Osteoblast (primary cell): ENCODE data around the gene GRB10. TPM values are rescaled to one million over a fixed set of nuclear protein-coding genes. Genes with fewer than 3 reads are reported as not detected.

ENCODE experiments used
- DNase-seq: peaks from one replicate; pipeline ENCODE4 v3.0.0; 2011; ENCODE audit warnings: low spot score, mixed read lengths; ENCODE audit not compliant: insufficient read length; ENCODE audit errors: missing footprints
- H2AFZ ChIP-seq: 2 replicates; pipeline ENCODE4 v1.6.0; 2011; ENCODE audit warnings: mild to moderate bottlenecking, low read length
- H3K27ac ChIP-seq: 2 replicates; pipeline ENCODE4 v1.5.1; 2011; ENCODE audit warnings: mild to moderate bottlenecking, low read depth, low read length, moderate library complexity
- H3K27me3 ChIP-seq: 2 replicates; pipeline ENCODE4 v1.6.0; 2012; ENCODE audit warnings: mild to moderate bottlenecking, control low read depth, inconsistent platforms, low read length, moderate library complexity; ENCODE audit not compliant: insufficient read depth
- H3K36me3 ChIP-seq: 2 replicates; pipeline ENCODE4 v1.5.1; 2011; ENCODE audit warnings: mild to moderate bottlenecking, low read length, control low read depth, moderate library complexity; ENCODE audit not compliant: insufficient read depth
- H3K4me1 ChIP-seq: 2 replicates; pipeline ENCODE4 v1.5.1; 2011; ENCODE audit warnings: mild to moderate bottlenecking, low read length, control low read depth, moderate library complexity; ENCODE audit not compliant: insufficient read depth
- H3K4me2 ChIP-seq: 2 replicates; pipeline ENCODE4 v1.6.0; 2011; ENCODE audit warnings: mild to moderate bottlenecking, low read length; ENCODE audit not compliant: insufficient read depth
- H3K4me3 ChIP-seq: fragments of 200-600 bp; sonication (generic); 3 replicates; pipeline ENCODE4 v1.5.1; 2012; ENCODE audit warnings: mild to moderate bottlenecking, low read length, inconsistent platforms; ENCODE audit not compliant: insufficient read depth
- H3K79me2 ChIP-seq: 2 replicates; pipeline ENCODE4 v1.6.0; 2012; ENCODE audit warnings: mild to moderate bottlenecking, low read length, control low read depth, inconsistent platforms; ENCODE audit not compliant: insufficient read depth
- H3K9me3 ChIP-seq: 2 replicates; pipeline ENCODE4 v1.5.1; 2011; ENCODE audit warnings: low read depth, low read length, control low read depth
- H4K20me1 ChIP-seq: 2 replicates; pipeline ENCODE4 v1.6.0; 2012; ENCODE audit warnings: mild to moderate bottlenecking, low read length, control low read depth; ENCODE audit not compliant: insufficient read depth
- total RNA-seq: library from RNA; depleted of rRNA; stranded (reverse); fragments of >200 nt; gene quantifications from 2 replicates; pipeline ENCODE4 v1.2.3, GENCODE V29; 2012
- TF ChIP-seq, protein P1 (sequence below): IDR thresholded peaks from 2 replicates; pipeline ENCODE4 v1.5.1; 2011; ENCODE audit warnings: mild to moderate bottlenecking, low read depth, low read length, moderate library complexity; ENCODE audit errors: extremely low read depth

Gene GRB10
- total RNA-seq, 1 donor = 62.6 TPM

DNA sequence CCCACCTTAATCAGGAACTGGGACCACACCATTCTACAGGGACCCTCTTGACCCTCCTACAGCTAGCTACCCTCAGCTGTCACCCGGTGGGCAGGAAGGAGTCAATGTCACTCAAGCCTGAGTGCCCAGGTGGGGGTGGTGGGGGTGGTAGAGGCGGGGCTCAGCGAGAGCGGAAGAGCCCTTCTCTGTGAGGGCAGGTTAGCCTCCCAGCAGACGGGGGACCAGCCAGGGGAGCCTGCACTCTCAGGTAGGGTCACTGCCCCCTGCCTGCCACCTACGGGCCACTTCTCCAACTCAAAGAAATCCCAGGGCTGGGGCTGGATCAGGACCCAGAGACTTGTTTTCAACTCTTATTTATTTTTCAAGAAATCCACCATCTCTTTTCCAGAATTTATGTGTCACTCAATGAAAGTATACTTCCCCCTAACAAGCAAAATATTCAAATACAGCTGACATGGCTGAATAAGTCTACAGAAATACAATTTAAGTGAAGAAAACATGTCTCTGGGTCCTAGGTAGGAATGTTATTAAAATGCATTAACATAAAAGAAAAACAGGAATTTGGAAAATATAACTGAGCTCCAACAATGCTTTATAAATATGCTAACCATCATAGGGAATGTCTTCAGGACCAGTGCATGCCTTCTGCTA, 154.1 kb downstream of the GRB10 start:
- Histone ChIP-seq H3K4me2 (no peak overlapping the region), H3K4me1 (no peaks in the 10 kb centered on the region), H3K36me3 (no peaks in the 10 kb centered on the region), H2AFZ (no peak overlapping the region), H3K4me3 (no peak overlapping the region), H3K27ac (no peak overlapping the region), H4K20me1 (peaks cover 23% of the 10 kb centered on the region), H3K27me3 (no peaks in the 10 kb centered on the region), H3K9me3 (no peaks in the 10 kb centered on the region), H3K79me2 (peaks cover 32% of the 10 kb centered on the region)
- TF ChIP-seq, protein P1, sequence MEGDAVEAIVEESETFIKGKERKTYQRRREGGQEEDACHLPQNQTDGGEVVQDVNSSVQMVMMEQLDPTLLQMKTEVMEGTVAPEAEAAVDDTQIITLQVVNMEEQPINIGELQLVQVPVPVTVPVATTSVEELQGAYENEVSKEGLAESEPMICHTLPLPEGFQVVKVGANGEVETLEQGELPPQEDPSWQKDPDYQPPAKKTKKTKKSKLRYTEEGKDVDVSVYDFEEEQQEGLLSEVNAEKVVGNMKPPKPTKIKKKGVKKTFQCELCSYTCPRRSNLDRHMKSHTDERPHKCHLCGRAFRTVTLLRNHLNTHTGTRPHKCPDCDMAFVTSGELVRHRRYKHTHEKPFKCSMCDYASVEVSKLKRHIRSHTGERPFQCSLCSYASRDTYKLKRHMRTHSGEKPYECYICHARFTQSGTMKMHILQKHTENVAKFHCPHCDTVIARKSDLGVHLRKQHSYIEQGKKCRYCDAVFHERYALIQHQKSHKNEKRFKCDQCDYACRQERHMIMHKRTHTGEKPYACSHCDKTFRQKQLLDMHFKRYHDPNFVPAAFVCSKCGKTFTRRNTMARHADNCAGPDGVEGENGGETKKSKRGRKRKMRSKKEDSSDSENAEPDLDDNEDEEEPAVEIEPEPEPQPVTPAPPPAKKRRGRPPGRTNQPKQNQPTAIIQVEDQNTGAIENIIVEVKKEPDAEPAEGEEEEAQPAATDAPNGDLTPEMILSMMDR = no peak
- DNase-seq = no peak

DNA sequence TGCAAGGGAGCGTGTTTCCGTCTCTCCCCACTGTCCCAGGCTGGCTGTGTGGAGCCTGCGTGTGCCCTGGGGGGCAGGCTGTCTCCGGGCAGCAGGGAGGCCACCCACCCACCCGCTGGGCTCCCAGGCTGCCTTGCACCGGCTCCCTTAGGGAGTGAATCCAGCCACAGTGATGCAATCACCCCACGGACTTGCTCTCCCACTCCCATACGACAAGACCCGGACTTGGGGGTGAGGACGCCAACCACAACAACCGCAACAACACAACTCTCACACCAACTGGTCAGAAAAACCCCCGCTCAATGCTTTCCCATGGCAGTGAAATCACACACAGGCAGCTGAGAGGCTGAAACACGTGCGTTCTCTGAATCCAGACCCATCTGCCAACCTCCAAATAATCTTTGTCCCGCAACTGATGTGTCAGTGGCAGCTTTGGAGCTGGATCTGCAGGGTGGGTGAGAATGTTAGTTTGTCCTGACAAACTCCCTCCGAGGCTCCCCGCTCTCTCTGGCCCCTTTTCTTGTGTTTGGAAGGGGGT, 154.8 kb downstream of the GRB10 start:
- TF ChIP-seq, protein P1 = no peak
- DNase-seq = no peak
- Histone ChIP-seq H3K4me2 (no peak overlapping the region), H3K27ac (no peak overlapping the region), H2AFZ (no peak overlapping the region), H3K36me3 (no peaks in the 10 kb centered on the region), H3K9me3 (no peaks in the 10 kb centered on the region), H3K27me3 (no peaks in the 10 kb centered on the region), H3K4me3 (no peak overlapping the region), H3K79me2 (peaks cover 27% of the 10 kb centered on the region), H4K20me1 (peaks cover 18% of the 10 kb centered on the region), H3K4me1 (no peaks in the 10 kb centered on the region)

DNA sequence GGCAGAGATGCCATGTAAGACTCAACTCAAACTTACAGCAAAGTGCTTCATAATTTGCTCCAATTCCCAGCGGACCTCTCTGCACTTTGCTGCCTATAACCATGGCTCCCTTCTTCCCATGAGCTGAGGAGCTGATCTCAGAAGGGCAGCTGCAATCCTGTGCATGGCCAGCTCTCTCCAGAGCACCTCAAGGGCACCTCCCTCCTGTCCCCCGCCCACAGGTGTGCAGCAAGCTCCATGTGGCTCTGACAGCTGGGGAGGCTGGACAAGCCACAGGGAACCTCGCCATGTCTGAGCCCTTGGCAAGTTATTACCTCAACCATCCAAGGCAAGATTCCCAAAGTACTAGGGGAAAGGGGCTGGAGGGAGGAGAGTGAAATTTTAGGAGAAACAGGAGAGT, 156.4 kb downstream of the GRB10 start:
- TF ChIP-seq, protein P1 = no peak

DNA sequence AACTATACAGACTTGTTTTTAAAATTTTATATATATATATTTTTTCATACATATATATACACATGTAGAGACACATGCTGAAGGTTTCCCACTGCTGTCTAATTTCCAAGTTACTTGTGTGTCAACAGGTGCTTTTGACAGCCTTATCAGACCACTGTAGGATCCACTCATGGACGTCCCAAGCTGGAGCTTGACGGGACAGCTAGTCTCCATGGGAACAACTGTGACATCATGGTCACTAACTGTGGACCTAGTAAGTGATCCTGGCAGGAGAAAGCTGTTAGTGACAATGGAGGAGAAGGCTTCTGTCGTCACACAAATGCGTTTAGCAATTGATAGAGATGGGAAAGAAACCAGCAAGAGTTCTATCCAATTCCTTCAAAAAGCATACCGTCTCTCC, 157.3 kb downstream of the GRB10 start:
- Histone ChIP-seq H3K27ac (no peak overlapping the region), H3K4me2 (no peak overlapping the region), H3K9me3 (no peaks in the 10 kb centered on the region), H2AFZ (no peak overlapping the region), H3K27me3 (no peaks in the 10 kb centered on the region), H3K4me3 (no peak overlapping the region), H4K20me1 (peaks cover 9% of the 10 kb centered on the region), H3K4me1 (no peaks in the 10 kb centered on the region), H3K79me2 (peaks cover 8% of the 10 kb centered on the region), H3K36me3 (no peaks in the 10 kb centered on the region)
- DNase-seq = no peak
- TF ChIP-seq, protein P1 = no peak

More for the DNA sequence above, 156.4 kb downstream of the GRB10 start:
- peaks cover 13% of the 10 kb centered on the region for H3K79me2 ChIP-seq
- H3K9me3 ChIP-seq = no peaks in the 10 kb centered on the region
- H3K36me3 ChIP-seq = no peaks in the 10 kb centered on the region
- H3K27me3 ChIP-seq = no peaks in the 10 kb centered on the region
- H3K4me1 ChIP-seq = no peaks in the 10 kb centered on the region
- no peak overlapping the region for H3K4me2 ChIP-seq
- no peak for DNase-seq
- no peak overlapping the region for H2AFZ ChIP-seq
- no peak overlapping the region for H3K4me3 ChIP-seq
- H4K20me1 ChIP-seq = peaks cover 10% of the 10 kb centered on the region
- no peak overlapping the region for H3K27ac ChIP-seq
